ENCODE results near the gene UBAC2. TPM values are rescaled to one million over a fixed set of nuclear protein-coding genes. Genes with fewer than 3 reads are reported as not detected.
"Not testable (repeated sequence)": the region's sequence is repeated elsewhere in the genome, so short reads cannot be mapped to it uniquely, and the experiment has no call there.

The UBAC2 gene
- total RNA-seq, 1 donor from 2014 or later = 44.3 TPM

DNA sequence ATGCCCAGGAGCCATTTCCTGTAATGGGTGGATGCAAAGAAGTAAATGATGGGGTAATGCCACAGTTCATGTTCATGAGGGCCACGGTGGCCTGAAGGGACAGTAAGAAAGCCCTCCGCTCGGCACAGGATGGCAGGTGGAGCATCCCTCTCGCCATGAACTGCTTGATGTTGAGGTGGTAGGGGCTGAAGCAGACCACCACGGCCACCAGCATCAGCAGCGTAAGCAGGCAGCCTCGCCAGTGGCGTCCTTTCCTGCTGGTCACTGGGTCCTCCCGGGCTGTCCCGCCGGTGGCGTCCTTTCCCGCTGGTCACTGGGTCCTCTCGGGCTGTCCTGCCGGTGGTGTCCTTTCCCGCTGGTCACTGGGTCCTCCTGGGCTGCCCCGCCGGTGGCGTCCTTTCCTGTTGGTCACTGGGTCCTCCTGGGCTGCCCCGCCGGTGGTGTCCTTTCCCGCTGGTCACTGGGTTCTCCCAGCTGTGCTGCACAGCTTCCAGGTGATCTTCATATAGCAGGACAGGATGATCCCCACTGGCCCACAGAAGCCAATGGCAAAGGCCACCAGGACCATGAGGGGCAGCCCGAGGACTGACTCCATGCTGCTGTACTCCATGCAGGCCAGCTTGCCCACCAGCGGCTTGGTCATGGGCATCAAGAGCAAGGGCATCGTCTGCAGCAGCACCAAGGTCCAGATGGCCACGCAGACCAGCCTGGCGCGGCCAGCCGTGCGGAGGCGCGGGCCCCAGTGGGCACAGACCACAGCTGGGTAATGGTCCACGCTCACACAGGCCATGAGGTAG is 207.4 kb downstream of the UBAC2 start:
- Histone ChIP-seq H3K27ac (replicated peaks) (no peak overlapping the region), H3K4me3 (no peak overlapping the region), H3K36me3 (no peaks in the 10 kb centered on the region), H3K9me3 (replicated peaks) (peaks cover 10% of the 10 kb centered on the region), H3K4me1 (no peaks in the 10 kb centered on the region), H3K27me3 (ENCODE audit: low read depth) (peaks cover 29% of the 10 kb centered on the region)
- TF ChIP-seq, protein P1, sequence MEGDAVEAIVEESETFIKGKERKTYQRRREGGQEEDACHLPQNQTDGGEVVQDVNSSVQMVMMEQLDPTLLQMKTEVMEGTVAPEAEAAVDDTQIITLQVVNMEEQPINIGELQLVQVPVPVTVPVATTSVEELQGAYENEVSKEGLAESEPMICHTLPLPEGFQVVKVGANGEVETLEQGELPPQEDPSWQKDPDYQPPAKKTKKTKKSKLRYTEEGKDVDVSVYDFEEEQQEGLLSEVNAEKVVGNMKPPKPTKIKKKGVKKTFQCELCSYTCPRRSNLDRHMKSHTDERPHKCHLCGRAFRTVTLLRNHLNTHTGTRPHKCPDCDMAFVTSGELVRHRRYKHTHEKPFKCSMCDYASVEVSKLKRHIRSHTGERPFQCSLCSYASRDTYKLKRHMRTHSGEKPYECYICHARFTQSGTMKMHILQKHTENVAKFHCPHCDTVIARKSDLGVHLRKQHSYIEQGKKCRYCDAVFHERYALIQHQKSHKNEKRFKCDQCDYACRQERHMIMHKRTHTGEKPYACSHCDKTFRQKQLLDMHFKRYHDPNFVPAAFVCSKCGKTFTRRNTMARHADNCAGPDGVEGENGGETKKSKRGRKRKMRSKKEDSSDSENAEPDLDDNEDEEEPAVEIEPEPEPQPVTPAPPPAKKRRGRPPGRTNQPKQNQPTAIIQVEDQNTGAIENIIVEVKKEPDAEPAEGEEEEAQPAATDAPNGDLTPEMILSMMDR (IDR thresholded peaks at IDR 0.05; ENCODE audit: borderline replicate concordance) = no peak
- no peak for DNase-seq
- intact Hi-C loops (cut with micrococcal nuclease) = no loop called here

DNA sequence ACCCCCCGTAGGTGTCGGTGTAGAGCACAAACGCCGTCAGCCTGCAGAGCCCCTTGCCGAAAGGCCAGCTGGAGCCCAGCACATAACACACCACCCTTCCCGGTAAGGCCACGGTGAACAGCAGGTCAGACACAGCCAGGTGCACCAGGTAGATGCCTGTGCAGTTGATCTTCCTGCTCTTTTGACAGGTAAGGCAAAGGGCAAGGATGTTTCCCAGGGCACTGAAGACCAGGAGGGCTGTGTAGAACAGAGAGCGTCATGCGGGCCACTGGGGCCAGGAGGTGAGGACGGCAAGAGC is 208.0 kb downstream of the UBAC2 start:
- Histone ChIP-seq H3K27ac (replicated peaks) (no peak overlapping the region), H3K9me3 (replicated peaks) (peaks cover 10% of the 10 kb centered on the region), H3K36me3 (no peaks in the 10 kb centered on the region), H3K4me1 (no peaks in the 10 kb centered on the region), H3K27me3 (ENCODE audit: low read depth) (peaks cover 24% of the 10 kb centered on the region), H3K4me3 (no peak overlapping the region)
- no peak for DNase-seq
- intact Hi-C loops (cut with micrococcal nuclease) = no loop called here
- TF ChIP-seq, protein P1 (IDR thresholded peaks at IDR 0.05; ENCODE audit: borderline replicate concordance) = no peak

DNA sequence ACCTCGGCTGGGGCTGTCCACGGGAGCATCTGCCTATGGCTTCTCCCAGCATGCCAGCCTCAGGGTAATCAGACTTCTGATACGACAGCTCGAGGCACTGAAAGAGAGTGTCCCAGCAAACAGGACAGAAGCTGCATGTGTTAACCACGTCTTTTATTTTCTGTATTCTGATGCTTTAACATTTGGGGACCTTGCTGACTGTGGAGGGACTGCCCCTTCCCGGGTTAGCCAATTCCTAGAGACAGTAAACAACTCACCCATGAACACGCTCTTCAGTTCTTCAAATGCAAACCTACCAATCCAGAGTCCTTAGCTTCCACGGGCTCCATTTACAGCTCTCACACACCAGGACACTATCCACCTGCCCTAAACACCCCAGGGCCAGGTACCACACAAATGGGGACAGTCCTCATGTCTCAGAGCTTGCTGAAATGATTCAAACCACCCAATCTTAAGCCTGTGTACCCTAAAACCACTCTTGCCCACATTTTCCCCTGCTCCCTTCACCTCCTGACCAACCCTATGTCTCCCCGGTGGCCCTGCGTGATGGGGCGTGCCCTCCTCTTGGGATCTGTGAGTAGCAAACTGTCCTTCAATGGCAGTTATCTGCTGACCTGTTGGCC is 208.9 kb downstream of the UBAC2 start:
- H3K9me3 ChIP-seq (replicated peaks); H3K4me3 ChIP-seq; intact Hi-C loops (cut with micrococcal nuclease); H3K27ac ChIP-seq (replicated peaks); H3K4me1 ChIP-seq; H3K36me3 ChIP-seq; DNase-seq: not testable (repeated sequence)
- H3K27me3 ChIP-seq (ENCODE audit: low read depth) = peaks cover 17% of the 10 kb centered on the region

DNA sequence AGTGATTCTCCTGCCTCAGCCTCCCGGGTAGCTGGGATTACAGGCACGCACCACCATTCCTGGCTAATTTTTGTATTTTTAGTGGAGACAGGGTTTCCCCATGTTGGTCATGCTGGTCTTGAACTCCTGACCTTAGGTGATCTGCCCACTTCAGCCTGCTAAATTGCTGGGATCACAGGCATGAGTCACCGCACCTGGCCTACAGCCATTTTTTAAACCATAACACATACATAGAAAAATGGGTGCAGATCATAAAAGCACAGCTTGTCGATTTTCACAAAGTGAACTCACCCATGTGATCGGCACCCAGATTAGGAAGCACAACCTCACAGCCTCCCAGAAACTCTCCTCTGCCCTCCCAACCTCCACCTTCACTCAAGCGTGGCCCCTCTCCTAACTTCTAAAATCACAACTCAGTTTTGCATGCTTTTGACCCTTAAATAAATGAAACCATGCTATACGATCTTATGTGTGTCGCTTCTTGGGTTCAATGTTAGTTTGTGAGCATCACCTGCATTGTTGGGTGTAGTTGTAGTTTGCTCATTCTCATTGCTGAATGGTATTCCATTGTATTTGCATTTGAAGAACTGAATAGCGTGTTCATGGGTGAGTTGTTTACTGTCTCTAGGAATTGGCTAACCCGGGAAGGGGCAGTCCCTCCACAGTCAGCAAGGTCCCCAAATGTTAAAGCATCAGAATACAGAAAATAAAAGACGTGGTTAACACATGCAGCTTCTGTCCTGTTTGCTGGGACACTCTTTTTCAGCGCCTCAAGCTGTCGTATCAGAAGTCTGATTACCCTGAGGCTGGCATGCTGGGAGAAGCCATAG is 210.2 kb downstream of the UBAC2 start:
- intact Hi-C loops (cut with micrococcal nuclease); H3K27ac ChIP-seq (replicated peaks); H3K4me1 ChIP-seq; DNase-seq; H3K36me3 ChIP-seq; H3K4me3 ChIP-seq; H3K9me3 ChIP-seq (replicated peaks): not testable (repeated sequence)
- peaks cover 15% of the 10 kb centered on the region for H3K27me3 ChIP-seq (ENCODE audit: low read depth)

DNA sequence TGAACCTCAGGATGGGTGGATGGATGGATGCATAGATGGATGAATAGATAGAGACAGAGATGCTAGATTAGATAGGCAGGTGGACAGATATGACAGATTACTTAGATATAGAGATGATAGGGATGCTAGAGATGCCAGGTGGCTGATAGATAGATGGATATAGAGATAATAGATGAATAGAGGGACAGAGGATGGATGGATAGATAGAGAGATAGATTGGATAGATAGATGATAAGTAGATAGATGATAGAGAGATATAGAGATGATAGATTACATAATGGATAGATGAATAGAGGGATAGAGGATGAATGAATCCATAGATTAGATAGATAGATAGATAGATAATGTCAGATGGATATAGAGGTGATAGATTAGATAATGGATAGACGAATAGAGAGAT is 212.2 kb downstream of the UBAC2 start:
- peaks cover 34% of the 10 kb centered on the region for H3K27me3 ChIP-seq (ENCODE audit: low read depth)
- no peak overlapping the region for H3K27ac ChIP-seq (replicated peaks)
- H3K36me3 ChIP-seq = no peaks in the 10 kb centered on the region
- DNase-seq = no peak
- H3K9me3 ChIP-seq (replicated peaks) = peaks cover 10% of the 10 kb centered on the region
- intact Hi-C loops (cut with micrococcal nuclease) = no loop called here
- H3K4me1 ChIP-seq = no peaks in the 10 kb centered on the region
- H3K4me3 ChIP-seq = no peak overlapping the region
- TF ChIP-seq, protein P1 (IDR thresholded peaks at IDR 0.05; ENCODE audit: borderline replicate concordance) = no peak

DNA sequence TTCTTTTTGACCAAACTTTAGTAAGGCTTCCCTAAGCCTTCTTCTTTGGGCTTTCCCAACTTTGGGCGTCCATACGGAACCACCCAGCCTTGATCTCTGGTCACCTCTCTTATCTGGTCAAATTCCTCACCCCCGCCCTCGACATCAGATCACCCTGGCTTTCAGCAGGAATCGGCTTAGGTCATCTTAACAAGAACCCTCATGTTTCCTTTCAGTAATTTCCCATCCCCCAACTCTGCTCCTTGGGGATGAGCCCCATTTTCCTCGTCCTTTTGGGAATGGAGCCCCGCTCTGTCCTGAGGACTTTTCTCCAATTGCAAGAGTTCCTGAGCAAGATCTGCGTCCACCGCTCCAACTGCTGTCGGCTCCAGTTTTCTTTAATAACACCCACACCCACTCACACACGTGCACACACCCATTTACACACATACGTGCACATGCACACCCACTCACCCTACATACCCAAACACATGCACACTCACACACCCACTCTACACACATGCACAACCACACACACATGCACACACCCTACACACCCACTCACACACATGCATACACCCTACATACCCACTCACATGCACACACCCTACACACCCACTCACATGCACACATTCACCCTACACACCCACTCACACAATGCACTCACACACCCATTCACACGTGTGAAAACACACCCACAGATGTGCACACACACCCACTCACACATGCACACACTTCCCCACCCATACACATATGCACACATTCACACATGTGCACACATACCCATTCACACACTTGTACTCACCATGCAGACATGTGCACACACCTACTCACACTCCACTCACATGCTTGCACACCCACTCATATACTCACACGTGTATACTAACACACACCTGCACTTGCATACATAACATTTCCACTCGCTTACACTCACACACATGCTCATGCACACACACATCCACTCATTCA is 213.7 kb downstream of the UBAC2 start:
- H3K4me3 ChIP-seq = no peak overlapping the region
- TF ChIP-seq, protein P1 (IDR thresholded peaks at IDR 0.05; ENCODE audit: borderline replicate concordance) = no peak
- no peak overlapping the region for H3K27ac ChIP-seq (replicated peaks)
- no peaks in the 10 kb centered on the region for H3K36me3 ChIP-seq
- H3K9me3 ChIP-seq (replicated peaks) = peaks cover 6% of the 10 kb centered on the region
- intact Hi-C loops (cut with micrococcal nuclease) = no loop called here
- no peaks in the 10 kb centered on the region for H3K4me1 ChIP-seq
- no peak for DNase-seq
- peaks cover 48% of the 10 kb centered on the region for H3K27me3 ChIP-seq (ENCODE audit: low read depth)

Data from left ventricle myocardium inferior (tissue), 1 donor.